Activated CD4-positive, CD25-positive, alpha-beta regulatory T cell treated with anti-CD3 and anti-CD28 coated beads, Interleukin-2, amount 50 U/mL, for 24 hours (primary cell): ENCODE results near the gene MIOX.

Experiments
- ATAC-seq, 2 donors: fragments of 150-1000 bp; cut with Tn5 transposase; one replicate each; pipeline ENCODE4 v1.10.0; 2021; ENCODE audit warnings: mild to moderate bottlenecking in 1 of 2, moderate library complexity in 1 of 2

The MIOX gene

GRCh38 chr22:50486561-50487289 lies at the start of gene MIOX:
TSS of gene MIOX (plus strand) at chr22:50486859. CDS start at chr22:50486898, 39 bp downstream.
- no peak for ATAC-seq

GRCh38 chr22:50437511-50438304 lies 49.0 kb upstream of the MIOX start:
- ATAC-seq: no peak

GRCh38 chr22:50438305-50439275 lies 48.1 kb upstream of the MIOX start:
- ATAC-seq: no peak

- no peak for ATAC-seq
Measured at GRCh38 chr22:50439314-50439870, 47.3 kb upstream of the MIOX start.

GRCh38 chr22:50439871-50440331 lies 46.8 kb upstream of the MIOX start:
- no peak for ATAC-seq

GRCh38 chr22:50440544-50441249 lies 46.0 kb upstream of the MIOX start:
- ATAC-seq: no peak

- ATAC-seq: no peak
Measured at GRCh38 chr22:50441428-50441993, 45.1 kb upstream of the MIOX start.

- ATAC-seq: no peak
Measured at GRCh38 chr22:50443197-50443596, 43.5 kb upstream of the MIOX start.

- ATAC-seq: no peak
Measured at GRCh38 chr22:50443801-50444625, 42.6 kb upstream of the MIOX start.

GRCh38 chr22:50444663-50445062 lies 42.0 kb upstream of the MIOX start:
- ATAC-seq: no peak

- ATAC-seq: no peak
Measured at GRCh38 chr22:50445071-50445879, 41.4 kb upstream of the MIOX start.

GRCh38 chr22:50445880-50446707 lies 40.6 kb upstream of the MIOX start:
- no peak for ATAC-seq

- no peak for ATAC-seq
Measured at GRCh38 chr22:50446708-50447575, 39.7 kb upstream of the MIOX start.

- no peak for ATAC-seq
Measured at GRCh38 chr22:50447576-50448551, 38.8 kb upstream of the MIOX start.

GRCh38 chr22:50452649-50453048 lies 34.0 kb upstream of the MIOX start:
- ATAC-seq: no peak

GRCh38 chr22:50454556-50455075 lies 32.0 kb upstream of the MIOX start:
- ATAC-seq: no peak
